ENCODE results near the gene SIM1.

Gene SIM1, protein sequence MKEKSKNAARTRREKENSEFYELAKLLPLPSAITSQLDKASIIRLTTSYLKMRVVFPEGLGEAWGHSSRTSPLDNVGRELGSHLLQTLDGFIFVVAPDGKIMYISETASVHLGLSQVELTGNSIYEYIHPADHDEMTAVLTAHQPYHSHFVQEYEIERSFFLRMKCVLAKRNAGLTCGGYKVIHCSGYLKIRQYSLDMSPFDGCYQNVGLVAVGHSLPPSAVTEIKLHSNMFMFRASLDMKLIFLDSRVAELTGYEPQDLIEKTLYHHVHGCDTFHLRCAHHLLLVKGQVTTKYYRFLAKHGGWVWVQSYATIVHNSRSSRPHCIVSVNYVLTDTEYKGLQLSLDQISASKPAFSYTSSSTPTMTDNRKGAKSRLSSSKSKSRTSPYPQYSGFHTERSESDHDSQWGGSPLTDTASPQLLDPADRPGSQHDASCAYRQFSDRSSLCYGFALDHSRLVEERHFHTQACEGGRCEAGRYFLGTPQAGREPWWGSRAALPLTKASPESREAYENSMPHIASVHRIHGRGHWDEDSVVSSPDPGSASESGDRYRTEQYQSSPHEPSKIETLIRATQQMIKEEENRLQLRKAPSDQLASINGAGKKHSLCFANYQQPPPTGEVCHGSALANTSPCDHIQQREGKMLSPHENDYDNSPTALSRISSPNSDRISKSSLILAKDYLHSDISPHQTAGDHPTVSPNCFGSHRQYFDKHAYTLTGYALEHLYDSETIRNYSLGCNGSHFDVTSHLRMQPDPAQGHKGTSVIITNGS

DNA sequence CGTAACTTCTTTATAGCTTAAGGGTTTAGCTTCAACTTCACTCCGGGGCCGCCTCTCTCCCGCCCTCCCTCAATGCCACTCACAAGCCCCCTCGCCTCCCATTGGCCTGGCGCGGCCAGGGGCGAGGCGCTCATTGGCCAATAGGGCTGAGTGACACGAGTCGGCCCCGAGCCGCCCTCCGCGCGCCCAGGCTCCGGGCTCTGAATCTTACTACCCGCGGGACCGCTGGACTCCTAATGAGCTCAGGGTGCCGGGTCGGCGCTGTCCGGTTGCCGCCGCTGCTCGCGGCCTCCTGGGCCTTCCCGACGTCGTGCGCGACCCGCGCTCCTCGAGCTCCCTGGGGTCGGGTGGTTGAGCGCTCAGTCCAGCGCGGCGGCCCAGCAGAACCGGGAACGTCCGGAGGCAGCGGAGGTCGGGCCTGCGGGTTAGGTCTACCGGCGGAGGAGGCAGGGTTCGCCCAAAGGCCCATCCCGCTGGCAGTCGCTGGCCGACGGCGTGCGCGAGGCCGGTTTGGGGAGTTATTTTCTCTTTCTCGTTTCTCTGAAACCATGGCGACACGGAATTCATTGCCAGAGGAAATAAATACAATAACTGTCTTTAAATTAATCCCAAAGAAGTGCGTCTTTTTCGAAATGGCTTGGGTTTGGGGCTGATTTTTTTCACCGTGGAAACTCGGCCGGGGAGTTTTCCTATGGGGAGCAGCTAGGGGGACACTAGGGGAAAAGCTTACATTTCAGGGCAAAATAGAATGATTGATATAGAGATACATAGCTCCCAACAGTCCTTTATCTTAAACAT is at the start of gene SIM1:
SIM1 (minus strand) TSS at position 19 of the 798 bp plus-strand sequence. CDS start 1,453 bp downstream, outside the sequence.
- peak; percentile 54 for DNase-seq

DNA sequence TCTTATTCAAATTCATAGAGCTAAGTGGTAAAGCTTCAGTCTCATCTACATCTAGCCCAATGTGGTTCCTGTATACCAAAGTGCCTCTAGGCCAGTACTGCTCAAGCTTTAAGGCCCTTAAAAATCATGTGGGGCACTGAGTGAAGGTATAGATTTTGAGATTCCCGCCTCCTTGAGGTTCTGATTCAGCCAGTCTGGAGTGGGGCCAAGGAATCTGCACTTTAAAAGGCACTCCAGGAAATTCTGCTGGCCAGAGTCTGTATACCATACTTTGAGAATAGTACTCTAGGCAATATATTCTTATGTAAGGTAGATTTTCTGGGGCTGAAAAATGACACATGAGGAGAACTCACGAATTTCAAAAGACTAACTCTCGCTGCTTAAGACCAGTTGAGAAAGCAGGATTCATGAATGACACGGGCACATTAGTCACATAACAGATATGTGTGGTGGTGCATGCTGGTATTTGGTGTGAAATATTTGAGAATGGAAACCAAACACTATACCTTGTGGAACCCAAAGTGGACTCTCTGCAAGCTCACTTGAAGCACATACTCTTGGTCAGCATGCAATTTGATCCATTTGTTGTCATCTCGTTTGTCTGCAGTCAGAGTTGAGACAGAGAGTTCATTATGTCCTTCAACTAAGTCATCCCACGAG is 47.6 kb upstream of the SIM1 start:
- DNase-seq, result no peak

DNA sequence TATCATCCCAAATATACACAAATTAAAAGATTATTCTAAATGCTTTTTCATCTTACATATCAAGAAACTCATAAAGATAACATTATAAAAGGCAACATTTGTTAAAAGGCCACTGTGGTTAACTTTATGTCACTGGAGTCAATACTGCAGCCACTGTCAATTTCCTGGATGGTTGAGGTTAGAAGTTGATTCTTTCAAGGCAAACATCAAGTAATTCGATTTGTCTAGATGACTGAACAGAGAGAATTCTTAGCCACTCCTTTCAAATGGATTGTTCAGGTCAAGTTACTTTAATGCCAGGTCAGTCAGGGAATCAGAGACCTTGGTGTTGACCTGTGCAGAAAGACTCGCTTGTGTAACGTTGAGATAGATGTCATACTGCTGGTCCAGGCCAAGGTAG is 44.4 kb upstream of the SIM1 start:
- DNase-seq, result no peak

DNA sequence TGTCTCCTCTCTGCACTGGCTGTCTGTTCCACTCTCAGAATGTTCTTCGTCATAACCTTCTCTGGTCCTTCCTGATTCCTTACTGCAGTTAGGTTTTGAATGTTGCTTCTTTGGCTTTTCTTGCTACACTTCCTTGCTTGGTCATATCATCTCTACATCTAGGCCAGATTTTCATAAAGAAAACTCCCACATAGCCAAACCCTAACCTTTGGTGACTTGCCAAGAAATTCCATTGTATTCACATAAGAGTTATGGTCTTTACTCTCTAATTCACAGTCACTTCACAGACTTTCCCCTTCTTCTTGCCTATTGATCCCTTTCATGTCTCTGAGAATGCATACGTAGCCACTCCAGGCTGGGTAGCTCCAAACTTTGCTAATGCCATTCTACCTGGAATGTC is 41.9 kb upstream of the SIM1 start:
- no peak for DNase-seq

DNA sequence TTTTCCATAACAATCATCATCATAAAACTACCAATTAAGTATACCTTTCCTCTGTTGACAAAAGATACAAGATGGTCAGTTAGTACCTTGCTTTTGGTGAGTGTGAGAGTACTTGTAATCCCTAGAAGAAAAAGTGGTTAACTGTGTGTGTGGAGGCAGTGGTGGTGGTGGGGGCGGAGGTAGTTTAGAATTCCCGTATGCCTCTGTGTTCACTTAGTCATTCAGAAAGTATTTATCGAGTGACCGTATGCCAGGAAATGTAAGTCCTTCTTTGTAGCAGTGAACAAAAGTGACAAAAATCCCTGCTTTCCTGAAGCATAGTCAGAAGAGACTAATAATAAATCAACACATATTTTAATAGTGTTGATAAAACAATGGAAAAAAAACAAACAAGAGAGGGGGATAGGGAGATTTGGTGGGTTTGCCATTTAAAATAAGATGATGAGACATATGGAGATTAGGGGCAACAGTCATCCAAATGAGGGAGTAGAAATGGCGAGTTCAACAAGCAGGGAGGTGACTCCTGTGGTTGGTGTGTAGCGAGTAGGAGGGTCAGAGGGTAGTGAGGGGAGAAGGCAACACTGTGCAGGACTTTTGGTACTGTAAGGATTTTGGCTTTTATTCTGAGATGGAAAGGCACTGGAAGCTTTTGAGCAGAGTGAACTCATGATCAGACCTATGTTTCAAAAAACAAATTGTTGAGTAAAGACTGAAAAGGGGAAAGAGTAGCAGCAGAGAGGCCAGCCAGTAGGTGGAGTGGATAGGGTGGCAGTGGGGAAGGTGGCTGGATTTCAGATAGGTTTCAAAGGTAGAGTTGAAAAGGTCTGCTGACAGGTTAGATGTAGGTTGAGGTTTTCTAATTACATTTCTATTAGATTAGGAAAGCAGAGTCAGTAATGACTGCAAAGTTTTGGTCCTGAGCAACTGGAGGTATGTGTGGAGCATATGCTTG is 40.3 kb upstream of the SIM1 start:
- no peak for DNase-seq

DNA sequence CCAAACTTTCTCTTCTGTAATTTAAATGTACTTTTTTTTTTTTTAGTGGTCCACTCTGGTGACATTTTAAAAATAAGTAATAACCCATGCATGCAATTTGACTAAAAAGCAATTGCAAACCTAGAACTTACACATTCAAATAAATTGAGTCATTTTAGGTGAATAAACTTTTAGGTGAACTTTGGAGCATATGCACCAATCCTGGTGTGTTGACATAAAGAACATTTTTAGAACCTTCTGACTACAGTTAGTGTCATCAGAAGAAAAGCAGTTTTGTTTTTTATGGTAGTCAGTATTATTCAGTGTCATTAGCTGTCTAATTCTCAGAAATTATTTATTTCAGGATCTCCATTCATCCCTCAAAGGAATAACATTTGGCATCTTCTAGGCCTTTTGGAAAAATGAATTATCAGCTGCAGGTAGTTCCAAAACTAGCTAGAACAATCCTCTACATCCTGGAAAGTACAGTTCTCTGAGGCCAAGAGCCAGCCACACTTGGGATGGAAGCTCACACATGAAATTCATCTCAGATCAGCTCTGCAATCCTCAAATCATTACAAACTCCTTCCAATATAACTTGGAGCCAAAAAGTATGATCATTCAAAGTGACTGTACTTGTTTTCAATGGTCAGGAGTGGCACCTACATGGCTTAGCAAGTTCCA is 38.5 kb upstream of the SIM1 start:
- no peak for DNase-seq

DNA sequence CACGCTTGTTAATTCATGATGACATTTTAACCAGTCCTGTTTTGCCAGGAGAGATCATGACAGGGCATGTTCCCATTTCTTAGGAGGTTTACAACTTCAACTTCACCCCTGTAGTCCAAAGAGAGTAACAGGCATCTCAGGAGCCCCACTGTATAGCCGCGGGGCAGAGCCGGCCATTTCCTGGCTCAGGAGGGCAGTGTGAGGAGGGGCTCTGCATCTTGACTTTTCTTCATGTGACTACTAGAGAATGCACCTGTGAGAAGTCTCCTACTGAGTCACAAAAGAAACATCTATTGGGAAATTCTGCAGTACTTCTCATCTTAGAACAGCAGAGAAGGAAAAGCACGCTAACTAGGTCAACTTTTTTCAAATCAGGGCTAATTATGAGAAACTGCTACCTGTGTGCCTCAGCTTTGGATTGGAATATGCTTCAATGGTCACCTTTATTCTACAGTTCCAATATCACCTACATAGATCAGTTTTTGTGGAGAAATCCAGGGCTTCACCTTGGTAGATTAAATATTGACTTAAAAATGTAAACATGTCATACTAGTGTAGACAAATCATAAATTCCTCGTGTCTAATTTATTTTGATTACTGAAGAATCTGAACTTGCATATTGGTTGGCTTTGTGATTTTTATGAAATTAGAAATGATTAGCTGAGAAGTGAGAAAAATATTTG is 28.6 kb upstream of the SIM1 start:
- DNase-seq, result no peak

DNA sequence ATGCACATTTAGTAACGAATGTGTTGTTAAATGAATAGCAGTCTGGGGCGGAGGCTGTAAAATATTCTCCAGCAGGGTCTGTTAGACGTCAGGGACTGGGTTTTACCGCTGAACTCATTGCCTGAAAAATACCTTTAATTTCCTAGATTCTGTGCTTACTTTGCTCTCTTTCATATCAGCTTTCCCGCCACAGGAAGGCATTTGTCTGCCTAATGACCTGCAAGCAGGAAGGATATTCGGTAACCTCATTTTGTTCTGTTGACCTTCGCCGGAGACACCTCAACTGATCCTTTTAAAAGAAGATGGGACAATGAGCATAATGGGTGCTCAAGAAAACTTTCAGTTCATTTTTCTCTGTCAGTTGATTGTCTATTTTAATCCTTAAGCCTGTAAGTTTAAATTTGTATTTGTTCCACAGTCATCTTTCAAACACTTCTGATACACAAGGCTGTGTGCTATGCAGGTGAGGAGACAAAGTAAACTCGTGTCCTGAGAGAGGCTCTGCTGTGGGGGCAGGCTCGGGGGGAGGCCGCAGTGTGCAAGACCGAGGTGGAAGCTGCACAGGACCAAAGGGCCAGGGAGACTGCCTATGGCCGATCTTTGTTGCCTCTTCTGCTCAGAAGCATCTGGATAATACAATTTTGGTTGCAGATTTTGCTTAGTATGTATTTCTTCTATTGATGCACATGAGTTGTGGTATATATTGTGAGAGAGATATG is 27.4 kb upstream of the SIM1 start:
- DNase-seq, result no peak

DNA sequence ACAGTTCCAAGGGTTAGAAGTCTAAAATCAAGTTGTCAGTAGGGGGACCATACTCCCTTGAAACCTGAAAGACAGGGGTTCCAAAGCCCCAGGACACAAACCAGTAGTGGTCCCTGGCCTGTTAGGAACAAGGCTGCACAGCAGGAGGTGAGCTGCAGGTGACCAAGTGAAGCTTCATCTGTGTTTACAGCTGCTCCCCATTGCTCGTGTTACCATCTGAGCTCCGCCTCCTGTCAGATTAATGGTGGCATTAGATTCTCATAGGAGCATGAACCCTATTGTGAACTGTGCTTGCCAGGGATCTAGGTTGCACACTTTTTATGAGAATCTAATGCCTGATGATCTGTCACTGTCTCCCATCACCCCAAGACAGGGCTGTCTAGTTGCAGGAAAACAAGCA is 25.3 kb upstream of the SIM1 start:
- DNase-seq, result no peak

DNA sequence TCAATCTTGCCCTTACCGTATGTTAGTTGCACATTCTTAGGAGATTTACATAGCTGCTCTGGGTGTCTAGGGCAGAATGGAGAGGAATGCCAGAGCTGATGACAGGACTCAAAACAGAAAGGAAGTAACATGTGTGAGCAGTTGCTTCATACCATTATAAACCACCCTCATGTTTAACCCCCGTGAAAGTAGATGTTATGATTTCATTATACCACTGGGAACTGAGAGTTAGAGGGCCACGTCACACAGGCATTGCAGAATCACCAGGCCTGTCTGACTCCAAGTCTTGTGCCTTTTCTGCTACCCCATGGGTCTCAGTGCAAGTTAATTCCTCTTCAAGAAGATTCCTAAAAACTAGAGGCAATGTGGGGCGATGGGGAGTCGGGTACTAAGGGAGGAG is 23.5 kb upstream of the SIM1 start:
- peak; percentile 92 for DNase-seq

DNA sequence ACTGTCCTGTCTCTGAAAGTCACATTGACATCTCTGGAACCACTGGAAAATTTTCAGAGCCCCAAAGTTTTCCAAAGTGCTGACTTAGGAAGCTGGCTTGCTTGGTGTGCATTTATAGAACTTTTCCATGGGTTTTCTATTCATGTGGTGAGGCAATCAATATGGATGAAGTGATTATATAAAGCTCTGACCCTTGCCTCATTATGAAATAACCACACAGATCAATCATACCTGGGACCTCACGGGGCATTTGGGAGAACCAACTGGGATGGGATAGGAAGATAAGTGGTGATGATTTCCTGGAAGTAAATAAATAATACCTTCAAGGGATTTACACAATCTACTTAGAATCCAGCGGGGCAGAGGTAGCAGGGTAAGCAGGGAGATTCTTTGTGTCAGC is 22.9 kb upstream of the SIM1 start:
- no peak for DNase-seq

DNA sequence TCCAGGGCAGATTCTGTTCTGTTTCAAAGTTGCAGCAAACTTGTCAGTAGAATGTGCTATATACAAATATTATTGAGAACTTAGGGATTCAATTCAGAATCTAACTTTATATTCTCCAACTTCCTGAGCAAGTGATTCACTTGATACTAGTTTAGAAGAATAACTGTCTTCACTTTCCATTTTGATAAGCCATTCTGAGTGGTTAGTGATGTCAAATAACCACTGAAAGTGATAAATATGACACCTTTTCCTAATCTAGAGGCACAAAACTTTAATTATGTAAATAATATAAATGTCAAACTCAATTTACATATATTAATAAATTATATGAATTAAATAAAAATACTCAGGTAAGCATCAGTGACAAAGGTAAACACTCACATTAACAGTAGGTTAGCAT is 20.5 kb upstream of the SIM1 start:
- no peak for DNase-seq

DNA sequence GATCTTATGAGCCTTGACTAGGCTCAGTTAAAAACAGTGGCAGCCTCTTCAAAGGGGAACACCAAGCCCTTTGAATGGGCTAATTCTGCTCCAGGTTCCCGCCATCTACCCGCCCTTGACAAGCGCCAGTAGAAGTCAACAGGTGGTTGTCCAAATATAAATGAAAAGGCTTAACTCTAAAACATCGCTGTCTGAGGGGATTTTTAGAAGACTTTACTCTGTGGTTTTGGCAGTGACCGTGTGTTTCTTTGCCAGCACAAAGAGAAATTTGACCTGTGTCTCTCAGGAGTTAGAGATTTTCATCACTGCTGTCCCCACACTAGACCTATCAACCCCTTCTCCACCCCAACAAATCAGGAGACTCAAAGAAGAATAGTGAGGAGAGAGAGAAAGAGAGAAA is 19.8 kb upstream of the SIM1 start:
- no peak for DNase-seq

DNA sequence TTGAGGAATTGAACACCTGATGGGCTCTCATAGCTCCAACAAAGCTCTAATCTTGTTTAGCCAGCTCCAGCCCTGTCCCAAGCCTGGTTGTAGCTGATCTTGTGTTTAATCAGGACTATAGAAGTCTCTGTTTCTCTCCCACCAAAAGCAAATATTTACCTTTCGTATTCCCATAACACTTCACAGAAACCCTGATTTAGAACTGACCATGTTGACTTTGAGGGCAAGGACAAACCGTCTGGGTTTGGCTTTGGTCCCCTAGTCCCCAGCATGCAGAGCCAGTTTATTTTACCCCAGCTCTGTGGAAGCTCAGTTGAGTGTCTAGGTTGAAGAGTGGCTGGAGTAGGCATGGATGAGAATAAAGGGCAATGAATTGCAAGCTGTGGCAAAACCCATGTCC is 18.0 kb upstream of the SIM1 start:
- no peak for DNase-seq

DNA sequence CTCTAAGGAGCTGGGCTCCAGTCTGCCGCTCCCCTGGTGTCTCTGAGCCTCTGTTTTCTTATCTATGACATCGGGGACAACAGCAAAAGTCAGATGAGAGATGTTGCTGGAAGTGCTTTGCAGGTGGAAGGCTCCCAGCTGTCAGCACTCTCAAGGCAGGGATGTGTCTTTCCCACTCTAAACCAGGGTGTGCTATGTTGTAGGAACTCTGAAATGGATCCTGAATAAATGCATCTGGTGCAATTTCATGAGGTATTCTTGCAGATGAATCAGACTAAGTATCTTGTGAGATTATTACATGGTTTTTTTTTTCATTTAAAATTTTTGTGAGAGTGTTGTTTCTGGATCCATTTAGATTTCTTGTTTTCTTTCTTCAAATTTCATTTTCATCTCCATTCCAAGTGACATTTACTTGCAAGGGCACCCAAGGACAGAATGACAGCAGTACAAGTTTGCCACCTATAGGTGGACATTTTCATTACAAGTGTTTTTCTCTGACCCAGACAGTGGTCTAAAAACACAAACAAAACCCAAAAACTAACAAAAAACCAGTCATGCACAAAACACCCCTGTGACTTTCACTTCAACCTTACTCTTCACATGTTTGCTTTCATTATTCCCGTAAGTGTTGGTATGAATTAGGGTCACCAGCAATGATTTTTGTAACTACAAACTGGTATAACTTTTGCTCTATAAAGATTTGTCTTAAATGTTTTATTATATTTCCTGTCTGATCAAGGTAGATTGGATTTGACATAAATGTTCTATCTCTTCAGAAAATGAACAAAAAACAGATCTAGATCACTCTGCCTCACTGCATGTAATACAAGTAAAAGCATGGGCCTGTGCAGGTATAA is 14.7 kb upstream of the SIM1 start:
- DNase-seq, result no peak

DNA sequence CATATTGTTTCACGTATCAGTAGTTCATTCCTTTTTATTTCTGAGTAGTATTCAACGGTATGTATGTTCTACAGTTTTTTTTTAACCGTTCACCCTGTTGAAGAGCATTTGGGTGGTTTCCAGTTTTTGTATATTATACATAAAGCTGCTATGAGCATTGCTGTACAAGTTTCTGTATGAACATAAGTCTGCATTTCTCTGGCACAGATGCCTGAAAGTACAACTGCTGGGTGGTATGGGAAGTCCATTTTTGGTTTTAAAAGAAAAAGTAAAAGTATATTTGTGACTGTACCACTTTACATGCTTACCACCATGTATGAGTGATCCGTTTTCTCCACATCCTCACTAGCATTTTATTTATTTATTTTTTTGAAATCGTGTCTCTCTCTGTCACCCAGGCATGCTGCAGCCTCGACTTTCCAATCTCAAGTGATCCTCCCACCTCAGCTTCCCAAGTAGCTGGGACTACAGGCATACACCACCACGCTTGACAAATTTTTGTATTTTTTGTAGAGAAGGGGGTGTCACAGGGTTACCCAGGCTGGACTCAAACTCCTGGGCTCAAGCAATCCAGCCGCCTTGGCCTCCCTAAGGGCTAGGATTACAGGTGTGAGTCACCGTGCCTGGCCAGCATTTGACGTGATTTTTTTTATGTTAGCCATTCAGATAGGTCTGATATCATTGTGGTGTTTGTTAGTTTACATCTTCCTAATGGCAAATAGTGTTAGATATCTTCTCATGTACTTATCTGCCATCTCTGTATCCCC is 11.0 kb upstream of the SIM1 start:
- no peak for DNase-seq

DNA sequence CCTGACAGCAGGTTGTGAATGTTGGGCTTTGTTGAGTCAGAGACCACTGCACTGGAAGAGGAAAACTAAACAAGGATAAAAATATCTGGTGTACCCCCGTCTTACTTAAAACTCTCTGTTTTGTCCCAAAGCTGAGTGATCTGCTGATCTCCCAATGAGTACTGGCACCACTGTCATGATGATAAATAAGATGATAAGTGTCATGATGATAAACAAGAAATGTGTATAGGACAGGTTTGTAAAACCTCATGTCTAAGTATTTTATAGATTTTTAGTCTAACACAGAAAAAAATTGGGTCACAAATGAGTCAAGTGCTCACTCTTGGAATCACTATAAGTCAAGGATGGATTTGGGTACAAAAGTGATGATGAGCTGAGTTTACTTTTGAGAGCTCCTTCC is 8.5 kb upstream of the SIM1 start:
- no peak for DNase-seq

DNA sequence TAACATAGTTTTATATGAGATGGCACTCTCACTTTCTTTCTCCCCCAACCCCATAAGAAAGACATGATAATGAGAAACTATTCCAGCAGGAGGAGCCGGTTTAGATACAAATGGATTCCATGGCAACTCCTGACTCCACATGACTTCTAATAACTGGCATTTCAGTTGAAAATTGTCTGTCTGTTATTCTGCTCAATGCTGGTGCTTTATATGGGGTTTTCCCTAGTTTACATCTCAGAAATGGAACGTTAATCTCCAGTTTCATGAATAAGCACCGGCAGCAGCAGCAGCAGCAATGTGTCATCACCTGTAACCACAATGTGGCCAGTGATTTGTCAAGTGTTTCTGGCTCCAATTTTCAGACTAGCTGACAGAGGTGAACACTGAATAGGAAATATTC is 8.0 kb upstream of the SIM1 start:
- no peak for DNase-seq

All from MV-4-11 (cell line).